Measurements from ENCODE around the gene TUBB4B. TPM values are rescaled to one million over a fixed set of nuclear protein-coding genes. Genes with fewer than 3 reads are reported as not detected.
"Not testable (repeated sequence)": the region's sequence is repeated elsewhere in the genome, so short reads cannot be mapped to it uniquely, and the experiment has no call there.

Gene TUBB4B
- total RNA-seq, 4 donors from 2014 or later: 174 to 409 (median 322) TPM

DNA sequence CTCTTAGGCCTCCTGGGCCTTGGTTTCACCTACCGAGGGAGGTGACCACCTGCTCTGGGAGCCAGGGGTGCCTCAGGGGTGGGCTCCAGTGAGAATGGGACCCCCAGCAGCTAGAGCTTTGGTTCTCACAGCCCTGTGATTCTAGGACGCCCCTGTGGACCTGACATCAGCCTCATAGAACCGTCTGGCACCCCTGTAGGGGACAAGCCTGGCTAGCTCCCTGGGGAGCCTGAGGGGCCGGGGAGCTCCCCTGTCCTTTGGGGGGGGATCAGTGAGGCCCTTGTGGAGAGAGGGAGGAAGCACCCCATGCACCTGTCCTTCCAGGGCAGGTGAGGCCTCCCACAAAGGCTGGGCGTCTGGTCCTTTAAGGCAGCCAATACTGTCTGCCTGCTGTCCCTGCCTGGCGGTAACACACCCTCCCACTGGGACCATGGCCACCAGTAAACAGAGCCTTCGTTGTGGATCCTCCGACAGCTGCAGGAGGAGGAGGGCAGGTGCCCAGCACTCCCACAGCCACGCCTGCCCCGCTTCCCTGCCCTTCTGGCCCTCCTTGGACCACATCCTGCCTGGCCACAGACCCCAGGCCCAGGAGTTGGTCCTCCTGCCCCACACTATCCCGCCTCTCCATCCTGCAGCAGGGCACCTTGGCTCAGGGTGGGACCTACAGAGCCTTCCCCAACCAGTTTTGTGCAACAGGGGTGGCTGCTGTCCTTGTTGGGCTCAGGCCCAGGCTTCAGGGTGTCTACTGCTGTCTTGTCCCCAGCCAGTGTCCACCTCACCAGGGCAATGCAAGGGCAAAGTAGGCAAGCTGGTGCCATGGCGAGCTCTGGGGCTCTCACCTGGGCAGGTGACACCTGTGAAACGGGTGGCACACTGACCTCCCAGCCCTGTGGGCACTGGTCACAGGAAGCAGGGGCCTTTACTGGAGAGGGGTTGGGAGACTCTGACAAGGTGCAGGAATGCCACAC lies 3.0 kb upstream of the TUBB4B start:
- DNase-seq: peak in 1 of 3 donors; percentile 83
- H3K27ac ChIP-seq: peak overlapping the region in 3 of 4 donors; percentile 18 to 77 (median 65)
- H3K4me1 ChIP-seq: peaks cover 8 to 61% (median 24%) of the 10 kb centered on the region in 4 donors

GRCh38 chr9:137239541-137240200 lies 1.4 kb upstream of the TUBB4B start:
- peak overlapping the region; percentile 87 to 100 (median 100) for H3K27ac ChIP-seq

More for the DNA sequence above, 3.0 kb upstream of the TUBB4B start:
- no peak overlapping the region for H3K4me3 ChIP-seq
- H3K27me3 ChIP-seq: peaks cover 0 to 3% of the 10 kb centered on the region in 2 donors
- TF ChIP-seq, protein P1, sequence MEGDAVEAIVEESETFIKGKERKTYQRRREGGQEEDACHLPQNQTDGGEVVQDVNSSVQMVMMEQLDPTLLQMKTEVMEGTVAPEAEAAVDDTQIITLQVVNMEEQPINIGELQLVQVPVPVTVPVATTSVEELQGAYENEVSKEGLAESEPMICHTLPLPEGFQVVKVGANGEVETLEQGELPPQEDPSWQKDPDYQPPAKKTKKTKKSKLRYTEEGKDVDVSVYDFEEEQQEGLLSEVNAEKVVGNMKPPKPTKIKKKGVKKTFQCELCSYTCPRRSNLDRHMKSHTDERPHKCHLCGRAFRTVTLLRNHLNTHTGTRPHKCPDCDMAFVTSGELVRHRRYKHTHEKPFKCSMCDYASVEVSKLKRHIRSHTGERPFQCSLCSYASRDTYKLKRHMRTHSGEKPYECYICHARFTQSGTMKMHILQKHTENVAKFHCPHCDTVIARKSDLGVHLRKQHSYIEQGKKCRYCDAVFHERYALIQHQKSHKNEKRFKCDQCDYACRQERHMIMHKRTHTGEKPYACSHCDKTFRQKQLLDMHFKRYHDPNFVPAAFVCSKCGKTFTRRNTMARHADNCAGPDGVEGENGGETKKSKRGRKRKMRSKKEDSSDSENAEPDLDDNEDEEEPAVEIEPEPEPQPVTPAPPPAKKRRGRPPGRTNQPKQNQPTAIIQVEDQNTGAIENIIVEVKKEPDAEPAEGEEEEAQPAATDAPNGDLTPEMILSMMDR (IDR thresholded peaks at IDR 0.05): no peak
- peak in 1 of 2 donors; percentile 51 for TF ChIP-seq POLR2A (IDR thresholded peaks at IDR 0.05)
- H3K36me3 ChIP-seq: peaks cover 0 to 12% (median 0%) of the 10 kb centered on the region in 3 donors
- H3K9me3 ChIP-seq: peaks cover 0 to 1% (median 0%) of the 10 kb centered on the region in 4 donors

GRCh38 chr9:137240318-137240840 lies 708 bp upstream of the TUBB4B start:
- Histone ChIP-seq H3K27me3 (no peaks in the 10 kb centered on the region), H3K36me3 (peaks cover 0 to 19% (median 0%) of the 10 kb centered on the region in 3 donors), H3K4me3 (peak overlapping the region; percentile 58 to 80 (median 74)), H3K27ac (peak overlapping the region; percentile 87 to 100 (median 100)), H3K4me1 (peaks cover 8 to 67% (median 17%) of the 10 kb centered on the region in 4 donors), H3K9me3 (no peaks in the 10 kb centered on the region)
- peak; percentile 40 to 52 for TF ChIP-seq POLR2A (IDR thresholded peaks at IDR 0.05)
- TF ChIP-seq, protein P1 (IDR thresholded peaks at IDR 0.05): peak in 1 of 6 experiments; percentile 16
- peak; percentile 63 to 88 (median 83) for DNase-seq

More at GRCh38 chr9:137239541-137240200, 1.4 kb upstream of the TUBB4B start:
- Histone ChIP-seq H3K36me3 (peaks cover 0 to 19% (median 0%) of the 10 kb centered on the region in 3 donors), H3K4me3 (peak overlapping the region; percentile 58 to 80 (median 74)), H3K4me1 (peaks cover 8 to 67% (median 20%) of the 10 kb centered on the region in 4 donors)
- DNase-seq, H3K27me3 ChIP-seq, H3K9me3 ChIP-seq: not testable (repeated sequence)

- Histone ChIP-seq H3K9me3 (no peaks in the 10 kb centered on the region), H3K36me3 (peaks cover 0 to 19% (median 0%) of the 10 kb centered on the region in 3 donors), H3K27ac (peak overlapping the region; percentile 93 to 100 (median 97)), H3K27me3 (no peaks in the 10 kb centered on the region), H3K4me1 (peaks cover 5 to 54% (median 7%) of the 10 kb centered on the region in 4 donors), H3K4me3 (peak overlapping the region; percentile 70 to 99 (median 86))
- peak; percentile 12 to 20 for TF ChIP-seq POLR2A (IDR thresholded peaks at IDR 0.05)
- TF ChIP-seq, protein P1 (IDR thresholded peaks at IDR 0.05): peak in 1 of 6 experiments; percentile 1
- DNase-seq: peak; percentile 39 to 86 (median 83)
These were observed 592 bp downstream of the TUBB4B start for GRCh38 chr9:137241490-137242268.

- DNase-seq: no peak
- no peaks in the 10 kb centered on the region for H3K9me3 ChIP-seq
- peaks cover 0 to 45% (median 2%) of the 10 kb centered on the region in 4 donors for H3K4me1 ChIP-seq
- peak overlapping the region in 3 of 4 donors; percentile 93 to 100 (median 95) for H3K27ac ChIP-seq
- H3K4me3 ChIP-seq: peak overlapping the region; percentile 70 to 99 (median 86)
- no peaks in the 10 kb centered on the region for H3K27me3 ChIP-seq
- H3K36me3 ChIP-seq: peaks cover 0 to 19% (median 0%) of the 10 kb centered on the region in 3 donors
- TF ChIP-seq, protein P1 (IDR thresholded peaks at IDR 0.05): no peak
- TF ChIP-seq POLR2A (IDR thresholded peaks at IDR 0.05): peak in 1 of 2 donors; percentile 24
These were observed 1.4 kb downstream of the TUBB4B start for GRCh38 chr9:137242269-137243203.

GRCh38 chr9:137243266-137243625 lies 2.2 kb downstream of the TUBB4B start:
- H3K36me3 ChIP-seq: peaks cover 0 to 19% (median 0%) of the 10 kb centered on the region in 3 donors
- H3K9me3 ChIP-seq, H3K27me3 ChIP-seq, DNase-seq: not testable (repeated sequence)
- H3K4me3 ChIP-seq: peak overlapping the region in 2 of 4 donors; percentile 70 to 99
- H3K4me1 ChIP-seq: peaks cover 0 to 38% (median 0%) of the 10 kb centered on the region in 4 donors
- H3K27ac ChIP-seq: peak overlapping the region in 1 of 4 donors; percentile 30

Data from Peyer's patch (tissue), 4 donors.